ENCODE measurements around the gene DNAH1. TPM values are rescaled to one million over a fixed set of nuclear protein-coding genes. Genes with fewer than 3 reads are reported as not detected.

The DNAH1 gene
- 0.42 and 0.46 TPM in 2 replicates for total RNA-seq

DNA sequence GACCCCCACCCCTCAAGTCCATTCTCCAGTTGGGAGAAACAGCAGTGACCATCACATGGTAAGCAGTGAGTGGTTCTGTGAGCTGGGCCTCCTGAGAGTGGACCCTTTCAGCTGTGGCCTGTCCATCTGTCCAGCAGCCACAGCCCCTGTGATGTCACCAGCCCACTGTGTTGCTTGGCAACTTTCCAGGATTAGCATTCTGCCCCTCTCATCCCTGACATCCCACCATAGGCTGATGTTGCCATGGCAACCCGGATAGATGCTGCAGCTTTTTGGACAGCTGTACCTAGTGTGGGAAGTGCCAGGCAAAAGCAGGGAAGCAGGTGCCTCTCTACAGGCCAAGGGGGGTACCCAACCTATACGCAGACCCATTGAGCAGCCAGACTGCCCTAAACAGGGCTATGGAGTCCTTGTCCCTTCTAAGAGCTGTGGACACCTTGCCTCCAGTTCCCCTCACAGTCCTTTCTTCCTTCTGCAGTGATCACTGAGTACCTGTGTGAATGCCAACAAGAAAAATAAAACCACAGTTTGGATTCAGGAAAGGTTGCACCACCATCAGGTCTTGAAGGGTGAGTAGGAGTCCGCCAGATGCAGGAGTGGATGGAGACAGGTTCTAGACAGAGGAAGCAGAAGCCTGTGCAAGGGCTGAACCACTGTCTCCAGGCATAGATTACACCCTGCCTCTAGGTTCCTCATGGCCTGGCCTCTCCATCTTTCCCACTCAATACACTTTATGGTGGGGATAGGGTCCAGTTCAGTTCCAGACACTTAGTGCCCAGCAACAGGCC lies at the start of gene DNAH1:
Gene DNAH1 (plus strand): TSS at position 343 of the 788 bp plus-strand sequence. CDS start 6,124 bp downstream, outside the sequence.

DNA sequence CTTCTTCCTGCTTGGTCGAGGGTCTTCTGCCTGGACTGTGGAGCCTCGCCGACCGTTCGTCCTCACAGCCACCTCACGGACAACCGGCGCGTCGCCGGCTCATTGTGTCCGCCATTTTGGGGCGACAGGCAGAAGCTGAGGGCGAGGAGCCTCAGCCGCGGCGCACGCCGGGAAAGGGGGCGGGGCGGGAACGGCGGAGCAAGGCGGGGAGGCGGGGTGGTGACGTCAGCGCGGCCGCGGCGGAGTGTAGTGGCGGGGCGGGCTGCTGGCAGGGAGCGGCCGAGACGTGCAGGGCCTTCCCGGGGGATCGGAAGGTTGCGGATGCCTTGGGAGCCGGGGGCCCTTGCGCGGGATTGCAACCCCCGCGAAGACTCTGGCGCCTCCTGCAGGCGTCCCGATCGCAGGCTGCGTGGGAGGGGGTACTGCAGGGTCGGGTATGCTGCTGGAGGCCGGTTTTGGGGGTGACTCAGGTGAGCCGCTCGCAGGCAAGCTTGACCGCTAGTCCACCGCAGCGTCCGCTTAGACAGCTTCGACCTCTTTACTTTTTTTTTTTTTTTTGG lies 37.5 kb upstream of the DNAH1 start, which contains the start of gene WDR82:
Gene WDR82 (minus strand): TSS at position 140 of the 560 bp plus-strand sequence. CDS start 288 bp downstream, outside the sequence.

DNA sequence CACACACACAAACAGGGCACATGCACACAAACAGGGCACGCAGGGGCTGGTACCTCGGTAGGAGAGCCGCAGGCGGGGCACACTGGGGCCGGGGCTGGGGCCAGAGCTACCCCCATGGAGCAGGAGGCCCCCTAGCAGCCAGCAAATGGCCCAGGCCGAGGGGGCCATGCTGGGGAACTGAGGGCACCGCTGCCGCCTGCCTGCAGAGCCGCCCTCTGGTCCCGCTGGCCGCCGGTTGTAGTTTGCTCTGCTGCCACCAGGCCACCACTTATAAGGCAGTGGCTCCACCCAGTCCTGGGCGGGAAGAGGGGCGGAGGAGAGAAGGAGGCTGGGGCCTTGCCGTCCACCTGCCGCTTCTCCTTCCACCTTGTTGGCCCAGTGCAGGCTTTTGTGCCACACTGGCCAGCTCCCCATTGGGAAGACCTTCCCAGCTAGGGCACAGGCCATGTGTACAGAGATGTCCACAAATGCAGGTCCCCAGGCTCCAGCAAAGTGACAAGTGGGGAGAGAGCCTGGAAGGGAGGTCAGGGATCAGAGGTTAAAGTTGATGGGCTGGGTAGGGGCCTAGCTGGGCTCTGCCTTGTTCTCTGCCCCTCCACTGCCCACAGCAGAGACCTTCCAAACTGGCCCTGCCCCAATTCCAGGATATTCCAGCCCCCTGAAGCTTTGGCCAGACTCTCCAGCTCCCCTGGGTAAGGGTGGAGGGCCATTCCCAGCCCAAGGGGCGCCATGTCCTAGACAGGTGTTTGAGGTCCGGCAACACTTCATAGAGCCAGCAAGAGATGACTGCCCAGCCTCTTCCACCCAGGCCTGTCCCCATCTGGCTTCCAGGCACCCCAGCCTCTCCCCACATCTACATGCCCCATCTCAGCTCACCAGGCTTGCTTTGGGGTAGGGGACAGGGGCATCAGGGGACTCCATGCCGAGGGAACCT lies 129.0 kb downstream of the DNAH1 start, which contains the start of gene SEMA3G:
Gene SEMA3G (minus strand): TSS at position 244 of the 934 bp plus-strand sequence. CDS start 76 bp downstream, at position 168.

Other genes with a start within 250 kb of the DNAH1 start
- 10.4 and 10.6 TPM in 2 replicates for gene POC1A, start 161.9 kb upstream of the DNAH1 start, total RNA-seq
- 33.1 and 49.4 TPM in 2 replicates for gene ALAS1, start 118.2 kb upstream of the DNAH1 start, total RNA-seq
- gene TLR9, start 90.7 kb upstream of the DNAH1 start, total RNA-seq = 0.07 TPM in 1 of 2 replicates, not detected in the other
- 84.2 and 93.4 TPM in 2 replicates for gene TWF2, start 77.2 kb upstream of the DNAH1 start, total RNA-seq
- gene PPM1M, start 70.6 kb upstream of the DNAH1 start, total RNA-seq = 0.65 and 0.99 TPM in 2 replicates
- 35.5 and 50.1 TPM in 2 replicates for gene WDR82, start 37.7 kb upstream of the DNAH1 start, total RNA-seq
- 5.4 and 7.2 TPM in 2 replicates for gene GLYCTK, start 28.5 kb upstream of the DNAH1 start, total RNA-seq
- 56.1 and 77.5 TPM in 2 replicates for gene BAP1, start 93.7 kb downstream of the DNAH1 start, total RNA-seq
- gene PHF7, start 94.3 kb downstream of the DNAH1 start, total RNA-seq = 4.1 and 5.5 TPM in 2 replicates
- gene SEMA3G, start 128.8 kb downstream of the DNAH1 start, total RNA-seq = 0.21 and 0.79 TPM in 2 replicates
- gene TNNC1, start 137.7 kb downstream of the DNAH1 start, total RNA-seq = 0.23 and 0.85 TPM in 2 replicates
- 31.2 and 41.2 TPM in 2 replicates for gene NISCH, start 139.3 kb downstream of the DNAH1 start, total RNA-seq
- gene STAB1, start 179.0 kb downstream of the DNAH1 start, total RNA-seq = not detected in 2 replicates
- 237 and 246 TPM in 2 replicates for gene NT5DC2, start 217.5 kb downstream of the DNAH1 start, total RNA-seq
- 1.3 and 14.2 TPM in 2 replicates for gene UQCC5, start 220.3 kb downstream of the DNAH1 start, total RNA-seq

Data from airway epithelial cell (primary cell).